HG02678 (cell line): ENCODE results near the gene STARD9.
"Not testable (repeated sequence)": the region's sequence is repeated elsewhere in the genome, so short reads cannot be mapped to it uniquely, and the experiment has no call there.

ENCODE experiments used
- ATAC-seq: cut with Tn5 transposase; IDR thresholded peaks from one replicate; pipeline ENCODE4 v1.9.1; 2021; ENCODE audit warnings: mild to moderate bottlenecking, moderate library complexity; ENCODE audit not compliant: unreplicated experiment

Gene STARD9

GRCh38 chr15:42584031-42584765 lies 8.8 kb downstream of the STARD9 start:
- no peak for ATAC-seq

GRCh38 chr15:42590619-42591237 lies 15.3 kb downstream of the STARD9 start:
- ATAC-seq = no peak

GRCh38 chr15:42591238-42591934 lies 16.0 kb downstream of the STARD9 start:
- ATAC-seq = no peak

GRCh38 chr15:42592716-42593115 lies 17.3 kb downstream of the STARD9 start:
- ATAC-seq = no peak

GRCh38 chr15:42593143-42593542 lies 17.7 kb downstream of the STARD9 start:
- ATAC-seq = no peak

- ATAC-seq = no peak
Observed at GRCh38 chr15:42594095-42594494, 18.7 kb downstream of the STARD9 start.

- ATAC-seq = no peak
Observed at GRCh38 chr15:42595626-42596240, 20.3 kb downstream of the STARD9 start.

- not testable (repeated sequence) for ATAC-seq
Observed at GRCh38 chr15:42601316-42601715, 25.9 kb downstream of the STARD9 start.

- no peak for ATAC-seq
Observed at GRCh38 chr15:42602501-42602900, 27.1 kb downstream of the STARD9 start.

GRCh38 chr15:42603978-42604377 lies 28.6 kb downstream of the STARD9 start:
- no peak for ATAC-seq

GRCh38 chr15:42604894-42605744 lies 29.7 kb downstream of the STARD9 start:
- ATAC-seq = peak; percentile 54

- no peak for ATAC-seq
Observed at GRCh38 chr15:42605796-42606195, 30.4 kb downstream of the STARD9 start.

GRCh38 chr15:42608110-42608531 lies 32.7 kb downstream of the STARD9 start:
- ATAC-seq = peak; percentile 46

GRCh38 chr15:42608752-42609488 lies 33.5 kb downstream of the STARD9 start:
- no peak for ATAC-seq

- no peak for ATAC-seq
Observed at GRCh38 chr15:42611532-42611931, 36.1 kb downstream of the STARD9 start.

GRCh38 chr15:42612367-42612912 lies 37.0 kb downstream of the STARD9 start:
- ATAC-seq = no peak

GRCh38 chr15:42616107-42616506 lies 40.7 kb downstream of the STARD9 start:
- ATAC-seq = no peak

GRCh38 chr15:42619656-42620371 lies 44.4 kb downstream of the STARD9 start:
- ATAC-seq = no peak

- no peak for ATAC-seq
Observed at GRCh38 chr15:42621386-42621785, 46.0 kb downstream of the STARD9 start.
